NCI-H510A treated with DMSO at 0.1 percent for 48 hours (cell line): ENCODE measurements around the gene HDAC7.
"Not testable (repeated sequence)": the region's sequence is repeated elsewhere in the genome, so short reads cannot be mapped to it uniquely, and the experiment has no call there.

Experiments
- DNase-seq: peaks from one replicate; lab custom pipeline; 2025; lab: John Stamatoyannopoulos, UW

Gene HDAC7

GRCh38 chr12:47849261-47849660 lies 29.6 kb upstream of the HDAC7 start:
- DNase-seq = no peak

GRCh38 chr12:47848853-47849252 lies 29.1 kb upstream of the HDAC7 start:
- DNase-seq = no peak

DNA sequence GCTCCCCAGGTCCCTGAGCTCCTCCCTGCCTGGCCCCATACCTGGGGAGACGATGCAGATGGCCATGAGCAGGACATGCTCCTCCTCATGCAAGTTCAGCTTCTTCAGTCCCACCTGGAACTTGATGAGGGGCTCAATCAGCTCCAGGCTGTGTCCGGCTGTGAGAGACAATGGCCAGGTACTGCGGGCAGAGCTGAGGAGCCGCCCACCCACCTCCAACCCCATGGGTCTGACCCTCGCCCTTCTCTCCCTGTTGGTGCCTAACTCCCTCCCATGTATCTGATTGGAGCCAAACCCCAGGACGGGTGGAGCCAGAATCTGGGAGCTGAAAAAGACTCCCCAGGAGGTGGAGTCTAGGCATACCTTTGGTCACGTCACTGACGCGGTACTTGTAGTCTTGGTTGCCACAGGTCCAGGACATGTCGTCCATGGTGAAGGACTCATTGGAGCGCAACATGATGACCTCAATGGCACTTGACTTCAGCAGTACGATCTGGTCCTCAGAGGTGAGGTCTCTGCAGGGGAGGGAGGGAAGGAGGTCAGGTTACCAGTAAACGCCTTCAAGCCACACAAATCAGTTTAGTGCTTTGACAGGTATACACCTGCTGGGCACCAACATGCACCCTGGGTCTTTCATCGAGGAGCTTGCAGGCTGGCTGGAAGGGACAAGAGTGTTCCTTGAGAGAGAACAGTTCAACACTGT lies 26.7 kb upstream of the HDAC7 start:
- DNase-seq = peak; percentile 76

DNA sequence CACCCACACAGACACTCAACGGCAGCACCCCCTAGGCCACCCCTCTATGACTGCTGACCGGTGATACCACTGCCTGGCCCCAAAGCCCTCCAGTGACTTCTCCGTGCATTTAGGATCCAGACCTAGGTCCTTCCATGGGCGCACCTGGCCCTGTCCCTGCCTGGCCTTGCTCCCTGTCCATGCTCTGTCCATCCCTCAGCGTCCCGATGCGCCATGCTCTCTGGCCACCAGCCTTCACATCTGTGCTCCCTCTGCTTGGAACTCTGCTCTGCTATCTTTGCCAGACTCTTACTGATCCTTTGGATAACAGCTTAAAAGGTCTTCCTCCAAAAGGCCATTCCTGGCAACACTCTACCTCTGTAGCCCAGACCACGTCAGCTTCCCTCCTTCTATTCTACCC lies 25.4 kb upstream of the HDAC7 start:
- no peak for DNase-seq

- DNase-seq = no peak
Observed at GRCh38 chr12:47844264-47845019, 24.7 kb upstream of the HDAC7 start.

- DNase-seq = no peak
Observed at GRCh38 chr12:47843226-47843980, 23.7 kb upstream of the HDAC7 start.

DNA sequence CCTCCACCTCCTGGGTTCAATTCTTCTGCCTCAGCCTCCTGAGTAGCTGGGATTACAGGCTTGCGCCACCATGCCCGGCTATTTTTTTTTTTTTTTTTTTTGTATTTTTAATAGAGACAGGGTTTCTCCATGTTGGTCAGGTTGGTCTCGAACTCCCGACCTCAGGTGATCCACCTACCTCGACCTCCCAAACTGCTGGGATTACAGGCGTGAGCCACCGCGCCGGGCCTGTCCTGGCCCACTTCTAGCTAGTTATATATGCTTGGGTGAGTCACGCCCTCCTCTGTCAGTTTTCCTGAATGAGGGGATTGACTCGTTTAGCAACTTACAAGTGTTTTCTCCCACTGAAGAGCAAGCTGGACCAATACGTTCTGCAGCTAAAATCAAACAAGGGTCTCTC lies 22.8 kb upstream of the HDAC7 start:
- DNase-seq = not testable (repeated sequence)

DNA sequence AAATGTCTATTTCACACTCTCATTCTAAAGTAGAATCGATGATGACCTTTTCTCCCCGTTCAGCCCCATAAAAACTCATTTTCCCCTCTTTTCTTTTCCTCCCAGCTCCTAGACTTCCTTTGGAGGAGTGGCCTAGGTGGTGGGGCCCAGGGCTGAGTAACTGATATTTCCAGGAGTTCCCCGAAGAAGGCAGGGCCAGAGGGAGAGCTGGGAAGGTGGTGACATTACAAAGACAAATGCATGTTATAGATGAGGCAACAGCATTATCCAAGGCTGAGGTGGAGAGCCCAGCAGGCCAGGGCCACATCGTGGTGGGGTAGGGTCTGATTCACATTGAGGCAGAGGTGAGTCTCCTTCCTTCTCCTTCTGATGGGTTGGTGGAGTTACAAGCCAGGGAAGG lies 22.2 kb upstream of the HDAC7 start:
- DNase-seq = no peak

- no peak for DNase-seq
Observed at GRCh38 chr12:47841501-47841900, 21.8 kb upstream of the HDAC7 start.

DNA sequence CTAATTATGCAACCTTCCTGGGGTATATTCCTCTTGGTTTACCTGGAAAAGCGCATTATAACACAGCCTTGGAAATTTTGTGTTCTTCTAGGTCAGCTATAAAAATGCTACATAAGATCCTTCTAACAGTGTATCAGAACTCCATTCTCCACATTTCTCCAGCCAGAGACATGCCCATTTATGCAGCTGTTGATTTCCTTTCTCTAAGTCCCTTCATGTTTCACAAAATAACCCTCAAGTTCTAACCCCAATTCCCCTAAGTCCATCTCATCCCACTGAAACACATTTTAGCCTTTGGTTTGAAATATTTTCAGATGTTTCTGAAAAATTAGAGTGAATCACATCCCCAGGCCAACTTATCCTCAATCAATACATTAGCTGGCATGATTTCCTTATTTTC lies 20.9 kb upstream of the HDAC7 start:
- no peak for DNase-seq

DNA sequence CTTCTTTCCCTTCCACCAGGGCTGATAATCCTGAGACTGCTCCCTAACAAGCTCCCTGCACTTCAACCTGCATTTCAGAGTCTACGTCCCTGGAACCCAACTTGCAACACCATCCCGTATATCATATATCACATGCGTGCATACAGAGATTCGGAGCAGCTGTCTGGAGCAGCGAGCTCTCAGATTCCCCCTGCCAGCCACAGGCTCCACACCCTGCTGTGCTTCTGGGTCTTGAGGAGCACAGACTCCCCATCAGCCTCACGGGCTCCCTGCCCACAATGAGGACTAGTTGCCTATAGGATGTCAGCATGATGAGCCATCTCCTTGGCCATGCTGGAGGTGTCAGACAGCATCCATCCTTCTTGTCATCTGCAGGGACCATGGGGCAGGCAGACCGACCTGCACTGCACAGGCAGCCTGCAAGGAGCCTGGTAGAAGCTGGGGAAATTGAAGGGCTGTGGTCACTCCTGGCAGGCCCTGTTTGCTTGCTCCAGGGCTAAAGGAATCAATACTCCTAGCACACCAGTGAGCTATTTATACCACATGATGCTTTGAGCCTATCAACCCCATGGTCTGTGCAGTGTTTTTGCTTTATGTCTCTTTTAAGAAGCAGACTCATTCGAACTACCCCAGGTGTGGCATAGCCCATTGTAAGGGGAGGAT lies 19.6 kb upstream of the HDAC7 start:
- DNase-seq = no peak

GRCh38 chr12:47838286-47838931 lies 18.7 kb upstream of the HDAC7 start:
- DNase-seq = peak; percentile 14

DNA sequence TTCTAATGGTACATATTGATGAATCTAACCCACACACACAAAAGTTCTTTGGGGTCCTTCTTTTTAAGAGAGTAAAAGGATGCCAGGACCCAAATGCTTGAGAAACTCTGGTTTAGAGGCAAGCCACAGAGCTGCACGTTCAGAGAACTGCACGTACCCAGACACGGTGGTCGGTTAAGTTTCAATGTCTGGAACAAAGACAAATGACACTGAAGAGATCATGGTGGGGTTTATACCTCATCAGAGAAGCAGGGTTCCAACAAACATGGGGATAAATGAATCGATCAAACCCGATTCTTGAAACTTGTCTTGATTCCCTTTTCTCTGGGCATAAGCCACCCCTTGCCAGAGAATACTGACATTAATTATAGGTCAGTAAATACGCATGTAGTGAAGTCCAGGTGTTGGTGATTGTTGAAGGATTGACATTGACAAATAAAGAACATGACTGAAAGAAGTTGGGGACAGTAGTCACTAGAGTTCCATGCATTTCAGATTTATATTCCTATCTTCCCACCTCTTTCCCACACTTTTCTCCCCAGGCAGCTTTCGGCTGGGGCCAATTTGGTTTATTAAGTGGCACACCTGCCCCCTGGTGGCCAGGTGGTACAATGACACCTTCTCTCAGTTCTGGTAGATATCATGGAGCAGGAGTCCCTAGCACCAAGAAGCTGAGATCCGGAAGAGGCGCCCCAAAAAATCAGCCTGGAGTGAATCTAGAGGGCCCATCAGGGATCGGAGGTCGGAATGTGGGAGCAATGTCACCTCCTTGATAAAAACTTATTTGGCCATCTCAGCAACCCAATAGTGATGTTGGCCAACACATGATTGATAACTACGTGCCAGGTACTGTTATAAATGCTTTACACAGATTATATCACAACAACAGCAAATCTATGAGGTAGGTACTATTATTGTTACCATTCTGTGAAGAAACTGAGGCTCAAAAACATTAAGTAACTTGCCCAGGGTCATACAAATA lies 17.8 kb upstream of the HDAC7 start:
- DNase-seq = peak; percentile 78

DNA sequence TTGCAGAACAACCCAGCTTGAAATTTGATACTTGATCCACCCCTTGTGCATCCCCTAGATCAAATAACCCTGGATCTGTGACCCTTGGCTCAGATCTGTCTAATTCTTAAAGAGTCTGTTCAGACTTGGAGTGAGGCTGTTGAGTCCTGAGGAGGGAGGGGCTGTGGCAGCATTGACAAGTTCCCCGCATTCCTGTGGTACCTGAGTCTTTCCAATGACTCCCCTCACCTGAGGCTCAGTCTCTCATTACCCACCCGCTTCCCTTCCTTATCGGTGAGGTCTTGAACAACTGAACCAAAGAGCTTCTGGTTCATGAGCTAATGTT lies 16.1 kb upstream of the HDAC7 start:
- DNase-seq = no peak

DNA sequence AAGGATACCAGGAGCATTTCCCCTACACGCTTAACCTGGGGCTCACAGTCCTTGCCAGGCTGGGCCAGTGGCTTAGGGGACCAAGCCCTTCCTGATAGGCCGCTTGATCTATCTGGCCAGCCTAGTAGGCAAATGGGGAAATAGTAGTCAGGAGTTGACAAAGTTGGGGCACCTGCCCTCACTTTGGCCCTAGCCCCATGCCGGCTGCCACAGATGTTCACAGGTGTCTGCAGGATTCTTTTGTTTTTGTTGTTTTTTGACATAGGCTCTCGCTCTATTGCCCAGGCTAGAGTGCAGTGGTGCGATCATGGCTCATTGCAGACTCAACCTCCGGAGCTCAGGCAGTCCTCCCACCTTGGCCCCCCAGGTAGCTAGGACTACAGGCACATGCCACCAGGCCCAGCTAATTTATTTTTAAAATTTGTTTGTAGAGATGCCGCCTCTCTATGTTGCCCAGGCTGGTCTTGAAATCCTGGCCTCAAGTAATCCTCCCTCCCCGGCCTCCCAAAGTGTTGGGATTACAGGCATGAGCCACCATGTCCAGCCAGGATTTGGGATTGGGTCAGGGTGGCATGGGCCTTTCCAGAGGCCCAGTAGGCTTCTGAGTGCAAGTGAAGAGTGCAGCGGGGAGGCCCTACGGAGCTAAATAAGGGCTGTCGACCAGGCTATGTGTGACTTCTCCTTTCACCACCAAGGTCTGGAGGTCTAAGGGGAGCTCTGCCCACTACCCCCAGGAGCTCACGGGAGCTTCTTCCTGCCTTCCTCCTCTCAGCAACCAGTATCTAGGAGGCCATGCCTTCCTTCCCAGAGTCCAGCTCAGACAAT lies 15.5 kb upstream of the HDAC7 start:
- DNase-seq = no peak

DNA sequence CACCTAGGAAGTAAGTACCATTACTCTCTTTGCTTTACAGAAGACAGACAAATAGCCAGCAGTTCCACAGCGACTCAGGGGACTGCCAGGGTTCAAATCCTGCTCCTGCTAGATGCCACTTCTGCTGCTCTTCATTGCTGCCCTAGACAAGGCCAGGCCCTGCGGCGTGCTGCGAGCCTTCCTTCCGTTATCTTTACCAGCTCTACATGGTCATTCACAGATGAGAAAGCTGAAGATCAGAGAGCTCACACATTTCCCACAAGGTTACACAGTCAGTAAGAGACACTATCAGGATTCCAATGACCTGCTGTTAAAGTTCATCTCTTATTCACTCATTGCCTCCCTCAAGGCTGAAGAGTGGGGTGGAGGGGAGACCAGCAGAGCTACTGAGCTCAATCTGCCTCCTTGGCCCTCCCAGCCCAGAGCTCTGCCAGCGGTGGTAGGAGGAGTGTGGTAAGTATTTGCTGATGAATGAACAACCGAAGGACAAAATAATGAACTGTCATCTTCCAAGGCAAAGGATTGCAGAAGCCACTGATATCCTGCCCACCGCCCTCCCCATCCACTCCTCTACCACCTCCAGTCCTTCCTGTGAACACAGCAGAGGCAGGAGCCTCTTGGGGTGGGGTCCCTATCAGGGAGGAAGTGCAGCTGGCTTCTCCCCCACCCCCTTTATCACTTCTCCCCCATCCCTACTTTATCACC lies 14.6 kb upstream of the HDAC7 start:
- no peak for DNase-seq

DNA sequence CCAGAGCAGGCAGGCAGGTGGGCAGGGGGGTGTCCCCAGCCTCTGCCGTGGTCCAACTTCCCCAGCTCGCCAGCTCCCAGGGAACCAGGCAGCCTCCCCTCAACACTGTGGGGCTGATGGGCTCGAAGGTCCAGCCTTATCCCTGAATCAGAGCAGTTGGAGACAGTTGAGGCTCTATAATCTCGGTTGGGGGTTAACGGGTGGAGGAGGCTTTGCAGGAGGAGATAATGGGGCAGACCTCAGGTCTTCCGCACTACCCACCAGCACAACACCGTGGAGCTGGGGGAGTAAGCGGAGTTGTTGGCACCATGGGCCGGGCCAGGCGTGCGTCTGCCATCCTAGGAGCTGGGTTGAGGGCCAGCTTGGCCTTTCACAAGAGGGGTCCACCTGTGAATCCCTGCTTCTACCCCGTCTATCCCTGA lies 13.9 kb upstream of the HDAC7 start:
- no peak for DNase-seq

GRCh38 chr12:47832263-47832933 lies 12.7 kb upstream of the HDAC7 start:
- no peak for DNase-seq

DNA sequence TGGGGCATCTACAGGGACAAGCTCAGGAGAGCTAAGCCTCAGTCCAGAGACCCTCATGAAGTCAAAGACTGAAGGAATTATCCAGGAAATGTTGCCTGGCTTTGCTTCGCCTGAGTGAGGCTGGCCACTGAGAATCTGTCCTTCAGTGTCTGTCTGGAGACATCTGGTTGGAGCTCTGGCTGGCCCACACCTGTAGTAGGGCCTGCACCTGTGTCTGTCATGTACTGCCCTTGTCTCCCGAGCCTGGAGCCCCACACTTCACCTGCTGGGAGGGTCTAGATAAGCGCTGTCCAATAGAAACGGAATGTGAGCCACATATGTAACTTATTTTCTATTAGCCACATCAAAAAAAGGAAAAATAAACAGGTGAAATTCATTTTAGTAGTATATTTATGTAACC lies 9.9 kb upstream of the HDAC7 start:
- DNase-seq = no peak
